HG03460 (cell line): ENCODE results near the gene RIC8A.

Source experiments
- ATAC-seq: cut with Tn5 transposase; IDR thresholded peaks from one replicate; pipeline ENCODE4 v1.9.1; 2021; ENCODE audit not compliant: unreplicated experiment

The RIC8A gene

GRCh38 chr11:240315-240714 is 32.8 kb downstream of the RIC8A start:
- ATAC-seq, result no peak

- ATAC-seq, result no peak
These were observed 34.1 kb downstream of the RIC8A start for GRCh38 chr11:241634-242033.

- ATAC-seq, result no peak
These were observed 36.9 kb downstream of the RIC8A start for GRCh38 chr11:244376-244775.

- ATAC-seq, result no peak
These were observed 41.6 kb downstream of the RIC8A start for GRCh38 chr11:249062-249461.

- ATAC-seq, result no peak
These were observed 42.8 kb downstream of the RIC8A start for GRCh38 chr11:250274-250673.

GRCh38 chr11:250740-251299 is 43.3 kb downstream of the RIC8A start:
- no peak for ATAC-seq

- no peak for ATAC-seq
These were observed 44.0 kb downstream of the RIC8A start for GRCh38 chr11:251550-251949.

GRCh38 chr11:252666-253065 is 45.2 kb downstream of the RIC8A start:
- ATAC-seq, result no peak

- no peak for ATAC-seq
These were observed 45.8 kb downstream of the RIC8A start for GRCh38 chr11:253160-253885.

GRCh38 chr11:253886-254270 is 46.4 kb downstream of the RIC8A start:
- ATAC-seq, result no peak

- ATAC-seq, result no peak
These were observed 47.7 kb downstream of the RIC8A start for GRCh38 chr11:255176-255575.

- ATAC-seq, result no peak
These were observed 48.3 kb downstream of the RIC8A start for GRCh38 chr11:255816-256215.

GRCh38 chr11:256952-257737 is 49.6 kb downstream of the RIC8A start:
- no peak for ATAC-seq

- ATAC-seq, result no peak
These were observed 50.4 kb downstream of the RIC8A start for GRCh38 chr11:257766-258493.

GRCh38 chr11:259413-259812 is 51.9 kb downstream of the RIC8A start:
- ATAC-seq, result no peak

GRCh38 chr11:261624-262023 is 54.1 kb downstream of the RIC8A start:
- no peak for ATAC-seq
